ENCODE results near the gene OAS1. TPM values are rescaled to one million over a fixed set of nuclear protein-coding genes. Genes with fewer than 3 reads are reported as not detected.

Gene OAS1
- total and polyA plus RNA-seq, 2 of the 8 experiments (the other 6 are each of a cell fraction or from before 2014, with no cell fraction given): 0.23 TPM; not detected in 1

GRCh38 chr12:112881602-112882001 lies 25.2 kb upstream of the OAS1 start:
- Histone ChIP-seq H3K23ac (ENCODE audit: insufficient read length) (no peak overlapping the region), H3K4me1 (replicated peaks in 1 of 4; ENCODE audit: control insufficient read depth in 3 of 4, insufficient read depth in 4 of 4, low read length in 3 of 4) (peaks cover 0 to under 1% (median 0%) of the 10 kb centered on the region in 4 experiments; a peak in 1 of 7 replicates), H3K14ac (ENCODE audit: insufficient read length) (no peak overlapping the region), H3K23me2 (ENCODE audit: low read depth, low read length) (no peaks in the 10 kb centered on the region), H2AFZ (ENCODE audit: low read length) (no peak overlapping the region), H3K36me3 (ENCODE audit: control insufficient read depth in 2 of 4, insufficient read depth in 4 of 4, low read length in 3 of 4) (no peaks in the 10 kb centered on the region), H3K27ac (ENCODE audit: low read depth, low read length) (no peak overlapping the region), H4K8ac (ENCODE audit: extremely low read depth, insufficient read depth, low read length) (no peak overlapping the region), H4K91ac (replicated peaks; ENCODE audit: insufficient read length, low read length) (no peak overlapping the region), H3K79me2 (ENCODE audit: control insufficient read depth in 1 of 2, insufficient read depth in 2 of 2, low read length in 2 of 2) (no peaks in the 10 kb centered on the region), H3K4me2 (ENCODE audit: insufficient read depth in 1 of 2, low read depth in 2 of 2, low read length in 2 of 2) (no peak overlapping the region), H2AK5ac (ENCODE audit: low read depth, low read length) (no peak overlapping the region), H3K9me3 (ENCODE audit: insufficient read depth in 2 of 2, low read depth in 1 of 2, low read length in 1 of 2) (peaks cover 9 to 11% of the 10 kb centered on the region in 2 experiments), H3K18ac (ENCODE audit: extremely low read depth, low read length) (no peak overlapping the region), H3K9ac (replicated peaks in 1 of 4; ENCODE audit: extremely low read depth in 1 of 4, low read depth in 3 of 4, low read length in 3 of 4) (no peak overlapping the region), H2BK15ac (ENCODE audit: low read length) (no peak overlapping the region), H3K4me3 (ENCODE audit: extremely low read depth in 1 of 4, insufficient read depth in 2 of 4, low read depth in 3 of 4, low read length in 4 of 4) (no peak overlapping the region), H3K27me3 (replicated peaks in 1 of 4; ENCODE audit: control insufficient read depth in 3 of 4, extremely low read depth in 1 of 4, insufficient read depth in 3 of 4, low read length in 3 of 4) (no peaks in the 10 kb centered on the region; a peak in 1 of 7 replicates), H3K4ac (replicated peaks; ENCODE audit: insufficient read length, low read depth, low read length) (no peak overlapping the region), H3K56ac (replicated peaks; ENCODE audit: insufficient read length, low read depth, low read length) (no peak overlapping the region), H4K5ac (ENCODE audit: insufficient read length, low read depth, low read length) (no peak overlapping the region), H2BK120ac (replicated peaks; ENCODE audit: low read depth, low read length) (no peak overlapping the region), H2BK5ac (ENCODE audit: low read depth, low read length) (no peak overlapping the region), H3K79me1 (ENCODE audit: low read depth, low read length) (no peaks in the 10 kb centered on the region), H4K20me1 (replicated peaks in 1 of 2; ENCODE audit: control insufficient read depth in 1 of 2, insufficient read depth in 2 of 2, low read length in 2 of 2) (no peaks in the 10 kb centered on the region), H2BK12ac (ENCODE audit: low read depth, low read length) (no peak overlapping the region), H2BK20ac (ENCODE audit: low read length) (no peak overlapping the region)
- FAIRE-seq (no peak), DNase-seq (ENCODE audit: low read depth in 1 of 2, low spot score in 2 of 2) (no peak)
- CTCF ChIA-PET (ENCODE audit: partially characterized antibody): interaction anchor here (1.2 kb wide), 1 partner anchor 19 kb away, joined by 3 read pairs; no protein-coding TSS in a partner anchor
- 78% methylated on average over 6 of the region's 6 CpGs; no CpG with 5 or more reads in 1 of the 2 experiments for WGBS, 2 experiments (ENCODE audit: extremely low coverage in 1 of 2, insufficient coverage in 1 of 2, insufficient read length in 1 of 2, insufficient replicate concordance in 2 of 2, low coverage in 1 of 2, low lambda C conversion rate in 2 of 2, missing lambda C conversion rate in 1 of 2)
- POLR2A ChIA-PET (ENCODE audit: partially characterized antibody): no interaction called here
- no peak for TF ChIP-seq KDM1A (IDR thresholded peaks at IDR 0.05; ENCODE audit: borderline replicate concordance, low read length)
- TF ChIP-seq, protein P1, sequence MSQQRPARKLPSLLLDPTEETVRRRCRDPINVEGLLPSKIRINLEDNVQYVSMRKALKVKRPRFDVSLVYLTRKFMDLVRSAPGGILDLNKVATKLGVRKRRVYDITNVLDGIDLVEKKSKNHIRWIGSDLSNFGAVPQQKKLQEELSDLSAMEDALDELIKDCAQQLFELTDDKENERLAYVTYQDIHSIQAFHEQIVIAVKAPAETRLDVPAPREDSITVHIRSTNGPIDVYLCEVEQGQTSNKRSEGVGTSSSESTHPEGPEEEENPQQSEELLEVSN (IDR thresholded peaks at IDR 0.05): no peak
- no peak for TF ChIP-seq MAFK (IDR thresholded peaks at IDR 0.05; ENCODE audit: low read depth, low read length)
- no peak for TF ChIP-seq YY1 (IDR thresholded peaks at IDR 0.05; ENCODE audit: low read depth, low read length)
